ENCODE measurements around the gene ST7. TPM values are rescaled to one million over a fixed set of nuclear protein-coding genes. Genes with fewer than 3 reads are reported as not detected.

ST7 gene
- total RNA-seq, 2 experiments from 2014 or later: 6.7 to 7.4 TPM

- no peaks in the 10 kb centered on the region for H3K27me3 Mint-ChIP-seq
- H3K4me1 Mint-ChIP-seq: peaks cover 2% of the 10 kb centered on the region
- no peaks in the 10 kb centered on the region for H3K36me3 Mint-ChIP-seq (ENCODE audit: low read depth)
- H3K9me3 Mint-ChIP-seq: no peaks in the 10 kb centered on the region
- CTCF ChIA-PET: no interaction called here
- H3K27ac Mint-ChIP-seq: no peak overlapping the region
- no peak overlapping the region for H3K4me3 Mint-ChIP-seq
- no peak for DNase-seq
- POLR2A ChIA-PET: no interaction called here
These were observed 141.8 kb downstream of the ST7 start for GRCh38 chr7:117095055-117095454.

- no peak for DNase-seq
- POLR2A ChIA-PET: no interaction called here
- Mint-ChIP-seq H3K9me3 (no peaks in the 10 kb centered on the region), H3K27me3 (no peaks in the 10 kb centered on the region), H3K4me3 (no peak overlapping the region), H3K36me3 (ENCODE audit: low read depth) (no peaks in the 10 kb centered on the region), H3K4me1 (peaks cover 2% of the 10 kb centered on the region), H3K27ac (no peak overlapping the region)
- CTCF ChIA-PET: interaction anchor here (1.1 kb wide), 1 partner anchor 25 kb away, joined by 3 read pairs; no protein-coding TSS in a partner anchor
These were observed 143.0 kb downstream of the ST7 start for GRCh38 chr7:117096330-117096729.

GRCh38 chr7:117096942-117097341 lies 143.6 kb downstream of the ST7 start:
- H3K27ac Mint-ChIP-seq: no peak overlapping the region
- H3K9me3 Mint-ChIP-seq: no peaks in the 10 kb centered on the region
- CTCF ChIA-PET: interaction anchor here (1.1 kb wide), 1 partner anchor 25 kb away, joined by 3 read pairs; no protein-coding TSS in a partner anchor

DNA sequence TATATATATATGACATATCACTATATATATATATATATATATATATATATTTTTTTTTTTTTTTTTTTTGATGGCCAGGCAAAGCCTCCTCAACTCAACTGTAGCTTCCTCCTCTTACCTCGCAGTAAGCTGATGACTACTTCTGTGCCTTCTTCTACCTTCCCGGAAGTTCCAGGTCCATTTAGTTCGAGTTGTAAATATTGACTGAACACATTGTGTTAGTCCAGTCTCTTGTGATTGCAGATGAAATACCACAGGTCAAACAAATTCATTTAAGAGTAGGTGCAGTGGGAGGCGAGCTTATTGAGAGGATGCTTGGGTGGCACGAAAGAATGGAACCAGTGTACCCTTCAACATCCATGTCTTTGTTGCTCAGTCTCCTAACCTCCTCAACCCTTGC lies 144.6 kb downstream of the ST7 start:
- H3K27me3 Mint-ChIP-seq: no peaks in the 10 kb centered on the region
- peaks cover 2% of the 10 kb centered on the region for H3K4me1 Mint-ChIP-seq
- no peaks in the 10 kb centered on the region for H3K9me3 Mint-ChIP-seq
- no peak for DNase-seq
- ChIA-PET CTCF (no interaction called here), POLR2A (interaction anchor here (0.6 kb wide), 1 partner anchor 9 kb away, joined by 3 read pairs; no protein-coding TSS in a partner anchor)
- H3K27ac Mint-ChIP-seq: no peak overlapping the region
- no peaks in the 10 kb centered on the region for H3K36me3 Mint-ChIP-seq (ENCODE audit: low read depth)
- H3K4me3 Mint-ChIP-seq: no peak overlapping the region

More at GRCh38 chr7:117096942-117097341, 143.6 kb downstream of the ST7 start:
- no peak for DNase-seq
- Mint-ChIP-seq H3K27me3 (no peaks in the 10 kb centered on the region), H3K4me3 (no peak overlapping the region), H3K4me1 (peaks cover 2% of the 10 kb centered on the region), H3K36me3 (ENCODE audit: low read depth) (no peaks in the 10 kb centered on the region)
- POLR2A ChIA-PET: no interaction called here

DNA sequence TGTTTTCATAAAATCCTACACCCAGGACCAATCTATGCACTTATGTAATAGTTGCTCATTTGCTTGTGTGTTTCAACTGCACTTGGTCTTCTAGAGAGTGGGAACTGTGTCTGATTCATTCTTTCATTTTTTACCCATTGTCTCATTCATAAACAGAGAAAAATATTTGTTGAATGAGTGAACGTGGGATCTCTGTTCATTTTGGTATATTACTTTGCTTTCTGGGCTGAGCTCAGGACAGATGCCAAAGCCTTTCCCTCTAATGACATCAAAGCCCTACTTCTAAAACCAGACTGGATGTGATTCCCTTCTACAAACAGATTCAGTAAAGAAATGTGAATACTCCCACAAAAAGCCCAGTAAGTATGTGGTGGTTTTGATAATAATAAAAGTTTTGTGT lies 145.2 kb downstream of the ST7 start:
- no peak overlapping the region for H3K4me3 Mint-ChIP-seq
- ChIA-PET CTCF (no interaction called here), POLR2A (interaction anchor here (0.6 kb wide), 1 partner anchor 8 kb away, joined by 3 read pairs; no protein-coding TSS in a partner anchor)
- H3K4me1 Mint-ChIP-seq: peaks cover 2% of the 10 kb centered on the region
- no peaks in the 10 kb centered on the region for H3K27me3 Mint-ChIP-seq
- H3K9me3 Mint-ChIP-seq: no peaks in the 10 kb centered on the region
- H3K36me3 Mint-ChIP-seq (ENCODE audit: low read depth): no peaks in the 10 kb centered on the region
- no peak overlapping the region for H3K27ac Mint-ChIP-seq
- DNase-seq: no peak

GRCh38 chr7:117101026-117101425 lies 147.7 kb downstream of the ST7 start:
- Mint-ChIP-seq H3K9me3 (no peaks in the 10 kb centered on the region), H3K27me3 (no peaks in the 10 kb centered on the region), H3K4me3 (no peak overlapping the region), H3K27ac (no peak overlapping the region), H3K4me1 (no peaks in the 10 kb centered on the region), H3K36me3 (ENCODE audit: low read depth) (no peaks in the 10 kb centered on the region)
- POLR2A ChIA-PET: interaction anchor here (0.6 kb wide), 1 partner anchor 92 kb away, joined by 3 read pairs; no protein-coding TSS in a partner anchor
- DNase-seq: no peak
- CTCF ChIA-PET: no interaction called here

GRCh38 chr7:117110480-117111315 lies 157.4 kb downstream of the ST7 start:
- CTCF ChIA-PET: interaction anchor here (0.6 kb wide), 1 partner anchor 50 kb away, joined by 4 read pairs; no protein-coding TSS in a partner anchor
- Mint-ChIP-seq H3K4me3 (no peak overlapping the region), H3K27me3 (peaks cover 2% of the 10 kb centered on the region), H3K36me3 (ENCODE audit: low read depth) (peaks cover 4% of the 10 kb centered on the region), H3K27ac (no peak overlapping the region), H3K4me1 (peaks cover 16% of the 10 kb centered on the region), H3K9me3 (peaks cover 2% of the 10 kb centered on the region)
- POLR2A ChIA-PET: interaction anchor here (1.1 kb wide), 1 partner anchor 103 kb away, joined by 3 read pairs; no protein-coding TSS in a partner anchor
- peak; percentile 27 for DNase-seq

DNA sequence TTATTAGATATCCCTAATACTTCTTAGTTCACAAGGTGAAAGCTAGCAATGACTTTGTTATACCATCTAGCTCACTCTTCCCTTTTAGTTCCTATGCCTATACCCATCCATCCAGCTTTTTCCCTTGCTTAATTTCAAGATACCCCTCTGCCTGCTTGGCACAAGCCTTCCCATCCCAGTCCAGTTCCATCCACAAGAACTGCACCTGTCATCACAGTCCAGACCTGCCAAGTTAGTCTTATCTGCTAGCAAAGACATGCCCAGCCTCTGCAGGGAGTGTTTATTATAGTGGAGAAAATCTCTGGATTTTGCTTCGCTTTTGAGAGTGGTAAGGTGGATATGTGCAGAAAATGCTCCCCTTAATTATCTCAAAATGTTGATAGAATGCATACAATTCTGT lies 158.2 kb downstream of the ST7 start:
- H3K27me3 Mint-ChIP-seq: peaks cover 2% of the 10 kb centered on the region

DNA sequence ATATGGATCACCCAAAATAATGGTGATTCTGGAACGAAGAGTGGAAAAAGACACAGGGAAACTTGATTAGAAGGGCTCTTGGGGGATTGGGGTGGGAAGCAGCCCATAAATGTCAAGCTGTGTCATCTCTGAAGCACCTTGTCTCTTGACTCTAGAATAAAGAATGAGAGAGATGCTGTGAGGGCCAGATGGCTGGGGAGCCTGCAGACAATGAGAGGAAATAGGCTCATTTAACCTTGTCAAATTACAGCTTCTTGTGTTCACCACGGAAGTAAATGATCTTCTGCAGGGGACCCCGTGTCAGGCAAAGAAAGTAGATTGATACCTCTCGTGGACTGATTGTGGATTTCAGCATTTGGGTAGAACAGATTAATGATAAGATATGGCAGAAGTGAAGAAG lies 159.3 kb downstream of the ST7 start:
- ChIA-PET POLR2A (no interaction called here), CTCF (no interaction called here)

More for the DNA sequence above, 158.2 kb downstream of the ST7 start:
- Mint-ChIP-seq H3K4me1 (peaks cover 16% of the 10 kb centered on the region), H3K27ac (no peak overlapping the region), H3K36me3 (ENCODE audit: low read depth) (peaks cover 4% of the 10 kb centered on the region), H3K4me3 (no peak overlapping the region), H3K9me3 (peaks cover 2% of the 10 kb centered on the region)
- no peak for DNase-seq
- POLR2A ChIA-PET: no interaction called here
- CTCF ChIA-PET: interaction anchor here (0.6 kb wide), 1 partner anchor 50 kb away, joined by 4 read pairs; no protein-coding TSS in a partner anchor

GRCh38 chr7:117113871-117114270 lies 160.6 kb downstream of the ST7 start:
- Mint-ChIP-seq H3K4me3 (no peak overlapping the region), H3K27me3 (peaks cover 2% of the 10 kb centered on the region), H3K9me3 (peaks cover 2% of the 10 kb centered on the region), H3K36me3 (ENCODE audit: low read depth) (peaks cover 4% of the 10 kb centered on the region), H3K4me1 (peaks cover 10% of the 10 kb centered on the region), H3K27ac (no peak overlapping the region)
- POLR2A ChIA-PET: no interaction called here
- CTCF ChIA-PET: no interaction called here
- no peak for DNase-seq

More for the DNA sequence above, 159.3 kb downstream of the ST7 start:
- H3K9me3 Mint-ChIP-seq: peaks cover 2% of the 10 kb centered on the region
- no peak overlapping the region for H3K4me3 Mint-ChIP-seq
- H3K27ac Mint-ChIP-seq: no peak overlapping the region
- peaks cover 4% of the 10 kb centered on the region for H3K36me3 Mint-ChIP-seq (ENCODE audit: low read depth)
- DNase-seq: no peak
- peaks cover 2% of the 10 kb centered on the region for H3K27me3 Mint-ChIP-seq
- peaks cover 16% of the 10 kb centered on the region for H3K4me1 Mint-ChIP-seq

DNA sequence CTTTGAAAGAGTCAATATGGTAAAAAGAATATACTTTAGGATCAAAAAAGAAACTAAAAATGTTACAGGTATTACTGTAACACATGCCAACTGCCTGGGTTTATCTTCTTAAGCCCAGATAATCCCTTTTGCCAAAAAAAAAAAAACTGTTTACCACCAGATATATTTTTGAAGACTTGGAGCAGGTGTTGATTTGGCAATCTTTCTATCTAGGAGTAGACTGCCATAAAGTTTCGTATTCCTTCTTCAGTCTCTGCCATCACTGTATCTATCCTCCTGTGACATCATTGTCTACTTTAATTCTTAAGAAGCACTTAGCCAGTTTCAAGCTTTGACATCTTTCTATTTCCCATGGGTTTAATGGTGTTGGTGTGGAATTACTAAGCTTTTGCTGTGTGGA lies 161.0 kb downstream of the ST7 start:
- peaks cover 10% of the 10 kb centered on the region for H3K4me1 Mint-ChIP-seq
- POLR2A ChIA-PET: no interaction called here
- CTCF ChIA-PET: no interaction called here
- no peak overlapping the region for H3K27ac Mint-ChIP-seq
- no peak for DNase-seq
- H3K36me3 Mint-ChIP-seq (ENCODE audit: low read depth): no peaks in the 10 kb centered on the region
- peaks cover 2% of the 10 kb centered on the region for H3K27me3 Mint-ChIP-seq
- no peak overlapping the region for H3K4me3 Mint-ChIP-seq
- no peaks in the 10 kb centered on the region for H3K9me3 Mint-ChIP-seq

- Mint-ChIP-seq H3K4me1 (no peaks in the 10 kb centered on the region), H3K9me3 (no peaks in the 10 kb centered on the region), H3K27me3 (peaks cover 2% of the 10 kb centered on the region), H3K36me3 (ENCODE audit: low read depth) (no peaks in the 10 kb centered on the region), H3K27ac (no peak overlapping the region), H3K4me3 (no peak overlapping the region)
- ChIA-PET CTCF (interaction anchor here (0.6 to 2.0 kb wide), 2 partner anchors 12 to 186 kb away, joined by 3 to 5 read pairs; no protein-coding TSS in a partner anchor), POLR2A (no interaction called here)
- no peak for DNase-seq
These were observed 162.9 kb downstream of the ST7 start for GRCh38 chr7:117116211-117116610.

GRCh38 chr7:117117172-117117571 lies 163.9 kb downstream of the ST7 start:
- Mint-ChIP-seq H3K9me3 (no peaks in the 10 kb centered on the region), H3K4me3 (no peak overlapping the region), H3K27ac (no peak overlapping the region), H3K36me3 (ENCODE audit: low read depth) (no peaks in the 10 kb centered on the region), H3K4me1 (no peaks in the 10 kb centered on the region), H3K27me3 (peaks cover 2% of the 10 kb centered on the region)
- DNase-seq: no peak
- ChIA-PET POLR2A (no interaction called here), CTCF (interaction anchor here (0.8 to 11.4 kb wide), 3 partner anchors 129 to 187 kb away, joined by 3 to 198 read pairs (median 5); no protein-coding TSS in a partner anchor)

All from activated CD4-positive, alpha-beta memory T cell treated with anti-CD3 and anti-CD28 coated beads, Interleukin-2, amount 10 ng/mL, durations not matched to agents 7 days and 5 days (primary cell).